ENCODE results near the gene THUMPD2. TPM values are rescaled to one million over a fixed set of nuclear protein-coding genes. Genes with fewer than 3 reads are reported as not detected.

THUMPD2 gene
- total RNA-seq, 1 experiment from 2014 or later: 19.5 TPM

DNA sequence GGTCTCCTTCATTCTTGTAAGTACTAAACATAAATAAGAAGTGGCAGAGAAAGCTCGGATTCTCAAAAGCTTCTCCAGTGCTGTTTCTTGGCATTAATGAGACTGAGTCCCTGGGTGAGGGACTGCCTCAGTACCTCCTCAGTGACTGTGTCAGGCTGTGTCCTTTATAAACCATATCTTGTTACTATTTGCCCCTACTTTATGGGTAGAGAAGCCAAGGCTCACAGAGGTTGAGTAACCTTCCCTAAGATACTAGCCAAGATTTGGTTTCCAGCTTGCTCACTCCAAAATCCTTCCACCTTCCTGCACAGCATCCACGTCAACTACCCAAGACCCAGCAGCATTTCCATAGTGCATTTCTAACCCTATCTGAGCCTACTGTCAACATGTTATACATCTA is 55.6 kb downstream of the THUMPD2 start:
- H3K27ac Mint-ChIP-seq: no peak overlapping the region

More for the DNA sequence above, 55.6 kb downstream of the THUMPD2 start:
- no peak overlapping the region for H2BK20ac ChIP-seq (ENCODE audit: low read depth, low read length, poor library complexity, severe bottlenecking)
- H3K79me1 ChIP-seq (ENCODE audit: insufficient read depth, low read depth, low read length, poor library complexity, severe bottlenecking): no peaks in the 10 kb centered on the region
- H3K4me1 ChIP-seq (ENCODE audit: insufficient read depth, low read length): peaks cover 3% of the 10 kb centered on the region; the same call in 1 of the 2 replicates
- H3K27ac ChIP-seq (ENCODE audit: insufficient read length, low read depth, low read length): no peak overlapping the region
- H2AFZ ChIP-seq (ENCODE audit: low read length): no peak overlapping the region
- no peak for DNase-seq
- H3K23me2 ChIP-seq (ENCODE audit: insufficient read length, low read depth, low read length, poor library complexity, severe bottlenecking): no peaks in the 10 kb centered on the region
- no peak overlapping the region for H4K5ac ChIP-seq (ENCODE audit: insufficient read length, low read depth, low read length)
- Mint-ChIP-seq H3K4me1 (peaks cover 16 to 21% of the 10 kb centered on the region in 2 experiments), H3K4me3 (no peak overlapping the region), H3K36me3 (ENCODE audit: insufficient read depth in 1 of 3, low read depth in 3 of 3) (no peaks in the 10 kb centered on the region; a peak in 1 of 7 replicates), H3K27me3 (ENCODE audit: low read depth) (no peaks in the 10 kb centered on the region), H3K9me3 (no peaks in the 10 kb centered on the region)
- no peak overlapping the region for H3K14ac ChIP-seq (ENCODE audit: insufficient read depth, low read length)
- H3T11ph ChIP-seq (ENCODE audit: low read length): no peak overlapping the region
- no peak overlapping the region for H2BK120ac ChIP-seq (ENCODE audit: low read depth, low read length, poor library complexity, severe bottlenecking)
- no peak overlapping the region for H3K18ac ChIP-seq (ENCODE audit: insufficient read length, low read depth, low read length)
- H3K9ac ChIP-seq (ENCODE audit: extremely low read depth, insufficient read length, low read length): no peak overlapping the region
- no peak overlapping the region for H3K56ac ChIP-seq (ENCODE audit: insufficient read length, low read depth, low read length)
- H3K79me2 ChIP-seq (ENCODE audit: insufficient read depth, low read length): no peaks in the 10 kb centered on the region
- TF ChIP-seq, protein P1, sequence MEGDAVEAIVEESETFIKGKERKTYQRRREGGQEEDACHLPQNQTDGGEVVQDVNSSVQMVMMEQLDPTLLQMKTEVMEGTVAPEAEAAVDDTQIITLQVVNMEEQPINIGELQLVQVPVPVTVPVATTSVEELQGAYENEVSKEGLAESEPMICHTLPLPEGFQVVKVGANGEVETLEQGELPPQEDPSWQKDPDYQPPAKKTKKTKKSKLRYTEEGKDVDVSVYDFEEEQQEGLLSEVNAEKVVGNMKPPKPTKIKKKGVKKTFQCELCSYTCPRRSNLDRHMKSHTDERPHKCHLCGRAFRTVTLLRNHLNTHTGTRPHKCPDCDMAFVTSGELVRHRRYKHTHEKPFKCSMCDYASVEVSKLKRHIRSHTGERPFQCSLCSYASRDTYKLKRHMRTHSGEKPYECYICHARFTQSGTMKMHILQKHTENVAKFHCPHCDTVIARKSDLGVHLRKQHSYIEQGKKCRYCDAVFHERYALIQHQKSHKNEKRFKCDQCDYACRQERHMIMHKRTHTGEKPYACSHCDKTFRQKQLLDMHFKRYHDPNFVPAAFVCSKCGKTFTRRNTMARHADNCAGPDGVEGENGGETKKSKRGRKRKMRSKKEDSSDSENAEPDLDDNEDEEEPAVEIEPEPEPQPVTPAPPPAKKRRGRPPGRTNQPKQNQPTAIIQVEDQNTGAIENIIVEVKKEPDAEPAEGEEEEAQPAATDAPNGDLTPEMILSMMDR (conservative IDR thresholded peaks at IDR 0.05): no peak
- no peaks in the 10 kb centered on the region for H4K20me1 ChIP-seq (ENCODE audit: control insufficient read depth, insufficient read depth, insufficient read length)
- no peak overlapping the region for H2BK15ac ChIP-seq (ENCODE audit: low read depth, low read length)
- H3K4me2 ChIP-seq (ENCODE audit: insufficient read depth, insufficient read length, low read length): no peak overlapping the region
- H2AK5ac ChIP-seq (ENCODE audit: insufficient read length, low read length): no peak overlapping the region
- H2BK5ac ChIP-seq (ENCODE audit: insufficient read length, low read length): no peak overlapping the region
- WGBS (ENCODE audit: extremely low coverage, insufficient read length, low lambda C conversion rate): no CpG with 5 or more reads among the region's 2 CpGs
- H2BK12ac ChIP-seq (ENCODE audit: insufficient read length, low read depth, low read length): no peak overlapping the region
- no peaks in the 10 kb centered on the region for H3K9me3 ChIP-seq (ENCODE audit: control insufficient read depth, low read depth, low read length)
- H3K4ac ChIP-seq (ENCODE audit: low read depth, low read length): no peak overlapping the region
- no peak overlapping the region for H4K91ac ChIP-seq (ENCODE audit: insufficient read length, low read depth, low read length)
- no peaks in the 10 kb centered on the region for H3K27me3 ChIP-seq (ENCODE audit: insufficient read depth, low read length)
- H3K23ac ChIP-seq (ENCODE audit: insufficient read length, low read depth, low read length): no peak overlapping the region
- no peak overlapping the region for H4K8ac ChIP-seq (replicated peaks; ENCODE audit: insufficient read length, low read depth, low read length)

Data from H9 (cell line).